IMR-90 (cell line): ENCODE results near the gene NDUFA5. TPM values are rescaled to one million over a fixed set of nuclear protein-coding genes. Genes with fewer than 3 reads are reported as not detected.

Experiments used
- ATAC-seq: fragments of 200-7000 bp; cut with Tn5 transposase; 2 replicates; pipeline ENCODE4 v1.9.1; 2020; ENCODE audit warnings: low read depth, mild to moderate bottlenecking, moderate library complexity
- BruUV-seq: library from RNA; stranded (reverse); fragments of 400-500 nt; replicated peaks from 2 replicates; lab custom pipeline; 2021; lab: Mats Ljungman, UMichigan
- CTCF ChIA-PET: fragments of 300-600 bp; formaldehyde crosslinking; extraction: SDS; loops from one replicate; lab custom pipeline; 2021; ENCODE audit warnings: antibody characterized with exemption; lab: Yijun Ruan, JAX
- POLR2A ChIA-PET: fragments of 300-600 bp; sonication (Branson Sonifier 250); formaldehyde crosslinking; loops from one replicate; lab custom pipeline; 2022; ENCODE audit warnings: antibody characterized with exemption; ENCODE audit not compliant: unreplicated experiment; lab: Charles Lee
- DNase-seq: peaks from one replicate; pipeline ENCODE4 v3.0.0; 2013
- H2AFZ ChIP-seq: replicated peaks from 2 replicates; pipeline ENCODE3; 2013; ENCODE audit warnings: low read length, mild to moderate bottlenecking; ENCODE audit not compliant: poor library complexity
- H2AK5ac ChIP-seq: 2 replicates; pipeline ENCODE4 v1.6.1; 2013; ENCODE audit warnings: low read depth, low read length, inconsistent platforms
- H2AK9ac ChIP-seq: replicated peaks from 2 replicates; pipeline ENCODE3; 2013; ENCODE audit warnings: mild to moderate bottlenecking, low read depth, low read length, moderate library complexity; ENCODE audit not compliant: poor library complexity
- H2BK120ac ChIP-seq: 2 replicates; pipeline ENCODE4 v1.6.1; 2013; ENCODE audit warnings: low read depth, low read length, inconsistent platforms
- H2BK15ac ChIP-seq: 3 replicates; pipeline ENCODE4 v1.6.1; 2013; ENCODE audit warnings: low read depth, low read length, inconsistent platforms
- H2BK20ac ChIP-seq: 2 replicates; pipeline ENCODE4 v1.6.1; 2013; ENCODE audit warnings: low read depth, mild to moderate bottlenecking, inconsistent platforms, low read length, moderate library complexity
- H2BK5ac ChIP-seq: 2 replicates; pipeline ENCODE4 v1.6.1; 2013; ENCODE audit warnings: mild to moderate bottlenecking, low read depth, low read length, inconsistent platforms; ENCODE audit not compliant: poor library complexity, severe bottlenecking
- H3K14ac ChIP-seq: replicated peaks from 2 replicates; pipeline ENCODE4 v1.6.1; 2013; ENCODE audit warnings: low read depth, low read length, inconsistent platforms
- H3K18ac ChIP-seq: 2 replicates; pipeline ENCODE4 v1.6.1; 2013; ENCODE audit warnings: low read depth, low read length, control low read depth
- H3K23ac ChIP-seq: 2 replicates; pipeline ENCODE4 v1.6.1; 2013; ENCODE audit warnings: low read depth, low read length, inconsistent platforms
- H3K27ac ChIP-seq: 2 replicates; pipeline ENCODE4 v1.5.1; 2013; ENCODE audit warnings: mild to moderate bottlenecking, control low read depth, low read length; ENCODE audit not compliant: insufficient read depth
- H3K27me3 ChIP-seq: 2 replicates; pipeline ENCODE4 v1.6.1; 2013; ENCODE audit warnings: low read length; ENCODE audit not compliant: control insufficient read depth, insufficient read depth
- H3K36me3 ChIP-seq: 2 replicates; pipeline ENCODE4 v1.6.1; 2013; ENCODE audit warnings: low read length, mixed read lengths; ENCODE audit not compliant: control insufficient read depth, insufficient read depth
- H3K4ac ChIP-seq: 2 replicates; pipeline ENCODE4 v1.6.1; 2013; ENCODE audit warnings: low read depth, low read length, inconsistent platforms
- H3K4me1 ChIP-seq: 2 replicates; pipeline ENCODE4 v1.6.1; 2013; ENCODE audit warnings: low read length, mixed read lengths; ENCODE audit not compliant: control insufficient read depth, insufficient read depth
- H3K4me2 ChIP-seq: 2 replicates; pipeline ENCODE4 v1.6.1; 2013; ENCODE audit warnings: low read depth, mild to moderate bottlenecking, control low read depth, low read length, moderate library complexity
- H3K4me3 ChIP-seq: 2 replicates; pipeline ENCODE4 v1.5.1; 2013; ENCODE audit warnings: low read depth, mild to moderate bottlenecking, control low read depth, low read length, moderate library complexity; ENCODE audit not compliant: insufficient read depth
- H3K56ac ChIP-seq: 2 replicates; pipeline ENCODE4 v1.6.1; 2013; ENCODE audit warnings: low read length, inconsistent platforms; ENCODE audit not compliant: insufficient read depth; ENCODE audit errors: extremely low read depth
- H3K79me1 ChIP-seq, 2 experiments: 2 replicates each; pipeline ENCODE4 v1.6.1; 2013; ENCODE audit warnings: low read length in 2 of 2, inconsistent platforms in 1 of 2, low read depth in 1 of 2
- H3K9ac ChIP-seq: 2 replicates; pipeline ENCODE4 v1.6.1; 2013; ENCODE audit warnings: low read depth, low read length, control low read depth
- H3K9me1 ChIP-seq: 2 replicates; pipeline ENCODE4 v1.6.1; 2013; ENCODE audit warnings: low read length, inconsistent platforms; ENCODE audit not compliant: insufficient read depth
- H3K9me3 ChIP-seq: 2 replicates; pipeline ENCODE4 v1.6.1; 2013; ENCODE audit warnings: low read length; ENCODE audit not compliant: control insufficient read depth, insufficient read depth
- H4K20me1 ChIP-seq: 2 replicates; pipeline ENCODE4 v1.6.1; 2013; ENCODE audit warnings: low read length, inconsistent platforms; ENCODE audit not compliant: insufficient read depth
- H4K5ac ChIP-seq: 2 replicates; pipeline ENCODE4 v1.6.1; 2013; ENCODE audit warnings: mild to moderate bottlenecking, low read depth, low read length, control low read depth
- H4K8ac ChIP-seq, 2 experiments: 2 replicates each; pipeline ENCODE4 v1.6.1; 2013; ENCODE audit warnings: low read depth in 2 of 2, low read length in 2 of 2, control low read depth in 1 of 2, inconsistent platforms in 1 of 2
- H4K91ac ChIP-seq: 2 replicates; pipeline ENCODE4 v1.6.1; 2013; ENCODE audit warnings: low read depth, low read length, inconsistent platforms; ENCODE audit not compliant: insufficient read depth
- BHLHE40 ChIP-seq: fragments of 150-350 bp; IDR thresholded peaks from 2 replicates; pipeline ENCODE4 v1.6.1; 2016; ENCODE audit warnings: mild to moderate bottlenecking, low read depth, low read length
- CHD1 ChIP-seq: IDR thresholded peaks from 2 replicates; pipeline ENCODE4 v1.6.1; 2012; ENCODE audit warnings: low read depth, low read length, improper control_type of control experiment
- CTCF ChIP-seq: conservative IDR thresholded peaks from 2 replicates; pipeline ENCODE4 v1.5.1; 2012; ENCODE audit warnings: mild to moderate bottlenecking, low read depth, low read length, improper control_type of control experiment
- FOS ChIP-seq: fragments of 150-350 bp; IDR thresholded peaks from 2 replicates; pipeline ENCODE4 v1.6.1; 2016; ENCODE audit warnings: low read depth, low read length
- MAFK ChIP-seq: IDR thresholded peaks from 2 replicates; pipeline ENCODE4 v1.6.1; 2012; ENCODE audit warnings: low read depth, low read length, improper control_type of control experiment
- MAZ ChIP-seq: IDR thresholded peaks from 2 replicates; pipeline ENCODE4 v1.6.1; 2012; ENCODE audit warnings: low read depth, mild to moderate bottlenecking, low read length, improper control_type of control experiment, moderate library complexity, borderline replicate concordance
- MXI1 ChIP-seq: IDR thresholded peaks from 2 replicates; pipeline ENCODE4 v1.6.1; 2012; ENCODE audit warnings: low read depth, mild to moderate bottlenecking, low read length, moderate library complexity, borderline replicate concordance
- NFE2L2 ChIP-seq: fragments of 150-350 bp; IDR thresholded peaks from 2 replicates; pipeline ENCODE4 v1.6.1; 2016; ENCODE audit warnings: low read depth, mild to moderate bottlenecking, low read length
- POLR2A ChIP-seq: IDR thresholded peaks from 2 replicates; pipeline ENCODE4 v1.6.1; 2012; ENCODE audit warnings: mild to moderate bottlenecking, low read depth, low read length
- RAD21 ChIP-seq: IDR thresholded peaks from 2 replicates; pipeline ENCODE4 v1.6.1; 2012; ENCODE audit warnings: low read length, improper control_type of control experiment
- RCOR1 ChIP-seq: IDR thresholded peaks from 2 replicates; pipeline ENCODE4 v1.6.1; 2012; ENCODE audit warnings: mild to moderate bottlenecking, low read length, improper control_type of control experiment; ENCODE audit not compliant: insufficient replicate concordance
- RFX5 ChIP-seq: IDR thresholded peaks from 2 replicates; pipeline ENCODE4 v1.8.0; 2012; ENCODE audit warnings: low read depth, mild to moderate bottlenecking, low read length, moderate library complexity
- SMC3 ChIP-seq: fragments of 150-350 bp; IDR thresholded peaks from 2 replicates; pipeline ENCODE4 v1.6.1; 2016; ENCODE audit warnings: low read depth, mild to moderate bottlenecking, antibody characterized with exemption, low read length, moderate library complexity
- dilution Hi-C: fragments of 300-500 bp; cut with HindIII; formaldehyde crosslinking; loops from one replicate; pipeline ENCODE4 v1.14.3; 2018; ENCODE audit warnings: low sequenced_read_pairs; ENCODE audit not compliant: unreplicated experiment
- in situ Hi-C: fragments of 300-500 bp; cut with MboI; formaldehyde crosslinking; loops from 3 replicates; pipeline ENCODE4 v1.14.3; 2019; ENCODE audit warnings: low sequenced_read_pairs, inconsistent platforms, mixed read lengths
- intact Hi-C: fragments of 100-400 bp; cut with micrococcal nuclease; formaldehyde crosslinking; loops from 2 replicates; pipeline ENCODE4 v1.10.0; 2022
- polyA plus RNA-seq, 3 experiments: library from polyadenylated mRNA; depleted of rRNA; stranded (reverse); fragments of >200 nt; gene quantifications; 2 replicates each; pipeline ENCODE4 v1.2.3, GENCODE V29; 2012; ENCODE audit warnings: low replicate concordance in 1 of 3
- total RNA-seq: library from RNA; depleted of rRNA; stranded (reverse); fragments of >200 nt; gene quantifications from 2 replicates; pipeline ENCODE4 v1.2.3, GENCODE V29; 2012
- TF ChIP-seq, protein P1 (sequence below): fragments of 150-350 bp; IDR thresholded peaks from 2 replicates; pipeline ENCODE4 v1.6.1; 2017; ENCODE audit warnings: mild to moderate bottlenecking, antibody characterized with exemption, low read length, low read depth
- TF ChIP-seq, protein P2 (sequence below): fragments of 150-350 bp; IDR thresholded peaks from 2 replicates; pipeline ENCODE4 v1.6.1; 2016; ENCODE audit warnings: low read depth, mild to moderate bottlenecking, low read length, moderate library complexity, borderline replicate concordance

Gene NDUFA5
- total and polyA plus RNA-seq, 2 of the 4 experiments (the other 2 are of a cell fraction) = 2.9 to 12.1 TPM

- Histone ChIP-seq H3K18ac (no peak overlapping the region), H2BK5ac (no peak overlapping the region), H4K5ac (no peak overlapping the region), H2AK5ac (no peak overlapping the region), H3K4ac (no peak overlapping the region), H3K27me3 (no peaks in the 10 kb centered on the region; the same call in none of the 2 replicates), H3K79me1 (no peaks in the 10 kb centered on the region), H4K20me1 (no peaks in the 10 kb centered on the region), H4K8ac (no peak overlapping the region), H4K91ac (no peak overlapping the region), H3K23ac (no peak overlapping the region), H2BK120ac (no peak overlapping the region), H3K9ac (no peak overlapping the region), H2AFZ (no peak overlapping the region), H2BK15ac (no peak overlapping the region), H3K9me3 (no peaks in the 10 kb centered on the region), H3K14ac (no peak overlapping the region), H3K9me1 (no peaks in the 10 kb centered on the region), H3K27ac (no peak overlapping the region), H3K4me1 (no peaks in the 10 kb centered on the region), H3K36me3 (no peaks in the 10 kb centered on the region), H3K4me2 (no peak overlapping the region), H2BK20ac (no peak overlapping the region), H3K56ac (no peak overlapping the region), H2AK9ac (no peak overlapping the region), H3K4me3 (no peak overlapping the region)
- ChIA-PET POLR2A (no interaction called here), CTCF (no interaction called here)
- no TSS peak for BruUV-seq
- DNase-seq (no peak), ATAC-seq (no peak)
- TF ChIP-seq SMC3 (no peak), MAFK (no peak), CTCF (no peak), FOS (no peak), BHLHE40 (no peak), RAD21 (no peak), MXI1 (no peak), RCOR1 (no peak), POLR2A (no peak), MAZ (no peak), CHD1 (no peak), NFE2L2 (no peak), RFX5 (no peak)
- TF ChIP-seq, protein P1, sequence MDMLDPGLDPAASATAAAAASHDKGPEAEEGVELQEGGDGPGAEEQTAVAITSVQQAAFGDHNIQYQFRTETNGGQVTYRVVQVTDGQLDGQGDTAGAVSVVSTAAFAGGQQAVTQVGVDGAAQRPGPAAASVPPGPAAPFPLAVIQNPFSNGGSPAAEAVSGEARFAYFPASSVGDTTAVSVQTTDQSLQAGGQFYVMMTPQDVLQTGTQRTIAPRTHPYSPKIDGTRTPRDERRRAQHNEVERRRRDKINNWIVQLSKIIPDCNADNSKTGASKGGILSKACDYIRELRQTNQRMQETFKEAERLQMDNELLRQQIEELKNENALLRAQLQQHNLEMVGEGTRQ = no peak
- TF ChIP-seq, protein P2, sequence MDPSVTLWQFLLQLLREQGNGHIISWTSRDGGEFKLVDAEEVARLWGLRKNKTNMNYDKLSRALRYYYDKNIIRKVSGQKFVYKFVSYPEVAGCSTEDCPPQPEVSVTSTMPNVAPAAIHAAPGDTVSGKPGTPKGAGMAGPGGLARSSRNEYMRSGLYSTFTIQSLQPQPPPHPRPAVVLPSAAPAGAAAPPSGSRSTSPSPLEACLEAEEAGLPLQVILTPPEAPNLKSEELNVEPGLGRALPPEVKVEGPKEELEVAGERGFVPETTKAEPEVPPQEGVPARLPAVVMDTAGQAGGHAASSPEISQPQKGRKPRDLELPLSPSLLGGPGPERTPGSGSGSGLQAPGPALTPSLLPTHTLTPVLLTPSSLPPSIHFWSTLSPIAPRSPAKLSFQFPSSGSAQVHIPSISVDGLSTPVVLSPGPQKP = no peak
- intact Hi-C loops = loop anchor here (2.0 kb wide), 1 partner anchor 21 kb away; no protein-coding TSS in a partner anchor
- dilution Hi-C loops = no loop called here
- in situ Hi-C loops = no loop called here
Measured at GRCh38 chr7:123579416-123579815, 21.8 kb upstream of the NDUFA5 start.
